Stomach (tissue), 9 donors: Measurements from ENCODE around the gene GRAMD1B. TPM values are rescaled to one million over a fixed set of nuclear protein-coding genes. Genes with fewer than 3 reads are reported as not detected.

Experiments used
- DNase-seq, 2 donors: peaks; one replicate each; pipeline versions ENCODE4 v3.0.0 to v3.0.0-alpha.2; 2013 to 2019
- H3K27ac ChIP-seq, 5 donors: fragments of 200-600 bp in 4 of 5; sonication (generic) in 4 of 5; one replicate each; pipeline ENCODE4 v1.5.1; 2013 to 2019; ENCODE audit warnings: mild to moderate bottlenecking in 1 of 5, moderate library complexity in 1 of 5
- H3K27me3 ChIP-seq, 3 donors: fragments of 200-600 bp; sonication (generic); one replicate each; pipeline ENCODE4 v1.5.1; 2017 to 2019; ENCODE audit warnings: mixed run types in 1 of 3
- H3K36me3 ChIP-seq, 4 donors: fragments of 200-600 bp; sonication (generic); 1 replicate in 3 of 4; 2 replicates in 1 of 4; pipeline ENCODE4 v1.5.1; 2016 to 2019
- H3K4me1 ChIP-seq, 4 donors: fragments of 200-600 bp; sonication (generic); one replicate each; pipeline ENCODE4 v1.5.1; 2016 to 2019
- H3K4me3 ChIP-seq, 4 donors: fragments of 200-600 bp; sonication (generic) in 3 of 4; one replicate each; pipeline ENCODE4 v1.5.1; 2016 to 2019; ENCODE audit warnings: mild to moderate bottlenecking in 1 of 4
- H3K9me3 ChIP-seq, 4 donors: fragments of 200-600 bp; sonication (generic); one replicate each; pipeline ENCODE4 v1.5.1; 2016 to 2019
- EP300 ChIP-seq: sonication (generic); formaldehyde crosslinking; IDR thresholded peaks from one replicate; pipeline ENCODE4 v1.6.1; 2017; ENCODE audit warnings: antibody characterized with exemption
- POLR2A ChIP-seq, 4 donors: fragments of 450-650 bp; IDR thresholded peaks; one replicate each; pipeline ENCODE4 v1.6.1; 2016; ENCODE audit warnings: antibody characterized with exemption in 4 of 4, control low read depth in 2 of 4, mild to moderate bottlenecking in 1 of 4, moderate library complexity in 1 of 4
- POLR2AphosphoS5 ChIP-seq, 3 donors: sonication (generic); formaldehyde crosslinking; IDR thresholded peaks; one replicate each; pipeline ENCODE4 v1.6.1; 2016; ENCODE audit warnings: antibody characterized with exemption in 3 of 3
- WGBS, 5 donors: extraction: QIAGEN DNeasy Blood & Tissue Kit in 3 of 5; methylation state at CpG; one replicate each; pipeline versions ENCODE4 v1.1.5 to v1.1.7; 2013 to 2018; 5-methylcytosine and 5-hydroxymethylcytosine counted together
- intact Hi-C: fragments of 100-400 bp; cut with DNase I; formaldehyde crosslinking; loops from one replicate; pipeline ENCODE4 v1.15.1; 2023; ENCODE audit warnings: low total_unique reads
- polyA plus RNA-seq, 3 donors: library from polyadenylated mRNA; stranded (reverse); fragments of 200-250 nt; gene quantifications; one replicate each; pipeline ENCODE4 v1.2.3, GENCODE V29; 2013
- total RNA-seq, 5 donors: library from RNA; depleted of rRNA; stranded (reverse); fragments of >200 nt; gene quantifications; one replicate each; pipeline versions ENCODE4 v1.1.0 to v1.2.3, GENCODE V29; 2014 to 2016
- TF ChIP-seq, protein P1 (sequence below), 7 experiments: fragments of 450-650 bp in 4 of 7; fragments of 200-600 bp in 3 of 7; sonication (generic) in 3 of 7; IDR thresholded peaks; one replicate each; pipeline ENCODE4 v1.5.1; 2016 to 2019; ENCODE audit warnings: antibody characterized with exemption in 7 of 7, control low read depth in 2 of 7, mild to moderate bottlenecking in 1 of 7
- donor health status: healthy with polysubstance abuse.
- donor health status: Bipolar disorder and iron deficiency.
- donor health status: healthy.

The GRAMD1B gene
- total and polyA plus RNA-seq, 8 donors = 0.58 to 39.7 (median 12.2) TPM

DNA sequence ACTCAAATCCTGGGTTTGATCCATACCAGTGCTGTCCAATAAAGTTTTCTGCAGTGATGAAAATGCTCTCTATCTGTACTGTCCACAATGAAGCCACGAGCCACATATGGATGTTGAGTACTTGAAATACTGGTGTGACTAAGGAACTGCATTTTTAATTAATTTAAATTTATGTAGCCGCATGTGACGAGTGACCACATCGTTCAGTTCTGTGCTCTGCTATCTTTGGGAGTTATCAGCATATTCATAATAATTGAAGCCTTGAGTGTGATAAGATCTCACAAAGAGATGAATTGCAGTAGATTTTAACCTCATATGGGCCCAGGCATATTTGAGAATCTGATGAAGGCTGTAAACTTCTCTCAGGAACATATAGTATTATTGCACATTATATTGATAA is 40.8 kb downstream of the GRAMD1B start:
- Histone ChIP-seq H3K27ac (no peak overlapping the region), H3K4me1 (peaks cover 0 to 18% (median 4%) of the 10 kb centered on the region in 4 donors), H3K4me3 (no peak overlapping the region), H3K36me3 (no peaks in the 10 kb centered on the region), H3K9me3 (no peaks in the 10 kb centered on the region), H3K27me3 (no peaks in the 10 kb centered on the region)
- WGBS, 5 donors = 71 to 83% (median 78%) methylated on average over 4 of the region's 4 CpGs
- no peak for DNase-seq
- intact Hi-C loops = no loop called here
- TF ChIP-seq, protein P1, sequence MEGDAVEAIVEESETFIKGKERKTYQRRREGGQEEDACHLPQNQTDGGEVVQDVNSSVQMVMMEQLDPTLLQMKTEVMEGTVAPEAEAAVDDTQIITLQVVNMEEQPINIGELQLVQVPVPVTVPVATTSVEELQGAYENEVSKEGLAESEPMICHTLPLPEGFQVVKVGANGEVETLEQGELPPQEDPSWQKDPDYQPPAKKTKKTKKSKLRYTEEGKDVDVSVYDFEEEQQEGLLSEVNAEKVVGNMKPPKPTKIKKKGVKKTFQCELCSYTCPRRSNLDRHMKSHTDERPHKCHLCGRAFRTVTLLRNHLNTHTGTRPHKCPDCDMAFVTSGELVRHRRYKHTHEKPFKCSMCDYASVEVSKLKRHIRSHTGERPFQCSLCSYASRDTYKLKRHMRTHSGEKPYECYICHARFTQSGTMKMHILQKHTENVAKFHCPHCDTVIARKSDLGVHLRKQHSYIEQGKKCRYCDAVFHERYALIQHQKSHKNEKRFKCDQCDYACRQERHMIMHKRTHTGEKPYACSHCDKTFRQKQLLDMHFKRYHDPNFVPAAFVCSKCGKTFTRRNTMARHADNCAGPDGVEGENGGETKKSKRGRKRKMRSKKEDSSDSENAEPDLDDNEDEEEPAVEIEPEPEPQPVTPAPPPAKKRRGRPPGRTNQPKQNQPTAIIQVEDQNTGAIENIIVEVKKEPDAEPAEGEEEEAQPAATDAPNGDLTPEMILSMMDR (IDR thresholded peaks at IDR 0.05) = no peak
- no peak for TF ChIP-seq POLR2AphosphoS5 (IDR thresholded peaks at IDR 0.05)
- no peak for TF ChIP-seq EP300
- no peak for TF ChIP-seq POLR2A (IDR thresholded peaks at IDR 0.05)

DNA sequence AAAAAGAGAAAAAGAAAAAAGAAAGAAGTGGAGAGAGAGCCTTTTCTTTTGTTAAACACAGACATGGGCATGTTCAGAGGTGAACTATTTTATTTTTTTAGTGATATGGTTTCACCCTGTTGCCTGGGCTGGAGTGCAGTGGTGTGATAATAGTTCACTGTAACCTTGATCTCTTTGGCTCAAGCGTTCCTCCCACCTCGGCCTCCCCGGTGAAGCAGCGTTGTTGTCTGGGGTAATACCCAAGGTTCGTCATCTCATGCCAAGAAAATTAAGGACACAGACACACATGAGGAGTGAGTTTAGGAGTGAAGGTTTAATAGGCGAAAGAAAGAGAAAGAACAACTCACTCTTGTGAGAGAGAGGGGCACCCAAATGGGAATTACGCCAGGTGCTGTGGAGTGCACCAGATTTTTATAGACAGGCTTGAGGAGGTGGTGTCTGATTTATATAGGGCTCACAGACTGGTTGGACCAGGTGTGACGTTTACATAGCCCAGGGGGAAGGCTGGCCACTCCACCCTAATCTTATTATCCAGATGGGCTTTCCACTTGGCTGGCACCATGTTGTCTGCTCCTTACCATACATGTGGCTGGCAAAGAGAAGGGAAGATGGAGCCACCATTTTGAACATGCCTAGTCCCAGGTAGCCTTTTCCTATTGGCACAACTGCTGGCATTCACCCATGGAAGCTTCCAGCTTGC is 42.3 kb downstream of the GRAMD1B start:
- intact Hi-C loops = no loop called here
- 73 to 82% (median 79%) methylated on average over 8 of the region's 8 CpGs for WGBS, 5 donors

DNA sequence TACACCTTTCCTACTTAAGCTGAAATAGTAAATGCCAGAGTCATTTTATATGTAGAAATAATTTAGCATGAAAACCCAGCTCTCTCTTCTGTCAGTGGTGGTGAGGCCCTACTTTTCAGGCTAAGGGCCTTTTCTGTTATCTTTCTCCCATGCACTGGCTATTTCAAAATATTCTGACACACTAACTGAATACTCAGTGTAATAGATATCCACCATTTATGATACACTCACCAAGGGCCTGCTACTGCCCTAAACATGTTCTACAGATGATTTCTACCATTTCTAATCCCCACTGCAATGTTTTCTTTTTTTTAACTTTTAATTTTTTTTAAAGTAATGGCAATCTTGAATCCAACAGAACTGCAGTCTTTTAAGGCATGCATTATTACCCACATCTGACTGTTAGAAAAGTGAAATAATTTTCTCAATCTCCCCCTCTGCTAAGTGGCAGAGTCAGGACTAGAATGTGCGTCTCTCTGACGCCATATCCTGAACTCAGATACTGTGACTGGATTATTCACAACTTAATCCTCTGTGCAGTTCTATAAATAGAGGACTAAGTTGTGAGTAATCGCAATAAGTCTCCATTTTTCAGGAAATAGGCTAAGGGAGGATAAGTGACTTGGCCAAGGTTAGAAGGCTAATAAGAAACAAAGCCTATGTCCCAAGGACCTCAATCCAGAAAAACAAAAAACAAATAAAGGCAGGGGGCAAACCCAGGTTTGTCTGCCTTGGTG is 44.0 kb downstream of the GRAMD1B start:
- Histone ChIP-seq H3K4me3 (no peak overlapping the region), H3K36me3 (no peaks in the 10 kb centered on the region), H3K27me3 (no peaks in the 10 kb centered on the region), H3K4me1 (peaks cover 0 to 24% (median 8%) of the 10 kb centered on the region in 4 donors), H3K9me3 (no peaks in the 10 kb centered on the region), H3K27ac (no peak overlapping the region)
- intact Hi-C loops = no loop called here
- TF ChIP-seq POLR2A (IDR thresholded peaks at IDR 0.05) = no peak
- no peak for TF ChIP-seq EP300
- TF ChIP-seq, protein P1 (IDR thresholded peaks at IDR 0.05) = no peak
- TF ChIP-seq POLR2AphosphoS5 (IDR thresholded peaks at IDR 0.05) = no peak
- 63 to 80% (median 74%) methylated on average over 3 of the region's 3 CpGs for WGBS, 5 donors
- DNase-seq = no peak

More for the DNA sequence above, 42.3 kb downstream of the GRAMD1B start:
- Histone ChIP-seq H3K27ac (no peak overlapping the region), H3K9me3 (no peaks in the 10 kb centered on the region), H3K4me1 (peaks cover 0 to 18% (median 4%) of the 10 kb centered on the region in 4 donors), H3K27me3 (no peaks in the 10 kb centered on the region), H3K36me3 (no peaks in the 10 kb centered on the region), H3K4me3 (no peak overlapping the region)
- TF ChIP-seq POLR2A (IDR thresholded peaks at IDR 0.05) (no peak), POLR2AphosphoS5 (IDR thresholded peaks at IDR 0.05) (no peak), EP300 (no peak)
- TF ChIP-seq, protein P1 (IDR thresholded peaks at IDR 0.05) = no peak
- DNase-seq = no peak

DNA sequence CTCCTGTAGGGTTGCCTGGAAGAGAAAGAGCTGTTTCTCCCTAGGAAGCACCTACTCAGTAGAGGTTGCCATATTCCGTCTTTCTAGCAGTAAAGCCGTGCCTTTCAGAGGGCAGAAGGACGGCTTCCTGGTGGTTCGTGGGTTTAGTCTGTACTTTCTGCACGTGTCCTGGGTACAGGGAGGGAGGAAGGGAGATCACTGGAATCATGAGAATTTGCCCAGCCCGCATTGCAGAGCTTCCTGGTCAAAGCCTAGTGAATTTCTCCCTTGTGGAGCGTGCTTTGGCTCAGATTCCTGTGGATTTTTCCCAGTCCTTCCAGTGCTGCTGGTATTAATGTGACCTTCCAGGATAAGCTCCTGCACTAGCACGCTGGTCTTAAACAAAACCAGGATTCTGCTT is 44.9 kb downstream of the GRAMD1B start:
- H3K9me3 ChIP-seq = no peaks in the 10 kb centered on the region
- DNase-seq = no peak
- H3K4me3 ChIP-seq = no peak overlapping the region
- H3K27me3 ChIP-seq = no peaks in the 10 kb centered on the region
- intact Hi-C loops = loop anchor here (5.0 kb wide), 2 partner anchors 68 to 168 kb away; no protein-coding TSS in a partner anchor
- H3K4me1 ChIP-seq = peaks cover 0 to 24% (median 8%) of the 10 kb centered on the region in 4 donors
- H3K27ac ChIP-seq = no peak overlapping the region
- no peaks in the 10 kb centered on the region for H3K36me3 ChIP-seq
- TF ChIP-seq POLR2AphosphoS5 (IDR thresholded peaks at IDR 0.05) = no peak
- TF ChIP-seq, protein P1 (IDR thresholded peaks at IDR 0.05) = no peak
- no peak for TF ChIP-seq EP300
- 46 to 70% (median 47%) methylated on average over 8 of the region's 8 CpGs for WGBS, 5 donors
